Liver (tissue), 3 donors: ENCODE measurements around the gene DNM1L.

ENCODE experiments used
- ATF3 ChIP-seq: IDR thresholded peaks from 2 replicates; pipeline ENCODE4 v1.6.1; 2016; ENCODE audit warnings: antibody characterized with exemption
- EGR1 ChIP-seq, 2 donors: IDR thresholded peaks; 2 replicates each; pipeline ENCODE4 v1.6.1; 2016 to 2018; ENCODE audit warnings: antibody characterized with exemption in 2 of 2, low read depth in 2 of 2
- GABPA ChIP-seq, 2 donors: IDR thresholded peaks in 1 of 2; conservative IDR thresholded peaks in 1 of 2; 2 replicates each; pipeline ENCODE4 v1.6.1; 2016; ENCODE audit warnings: antibody characterized with exemption in 2 of 2, mild to moderate bottlenecking in 1 of 2, moderate library complexity in 1 of 2
- JUND ChIP-seq, 2 donors: IDR thresholded peaks; 2 replicates each; pipeline ENCODE4 v1.6.1; 2016; ENCODE audit warnings: antibody characterized with exemption in 2 of 2
- RAD21 ChIP-seq, 2 donors: IDR thresholded peaks; 2 replicates each; pipeline ENCODE4 v1.6.1; 2016; ENCODE audit warnings: antibody characterized with exemption in 2 of 2, mild to moderate bottlenecking in 2 of 2
- SP1 ChIP-seq: IDR thresholded peaks from 2 replicates; pipeline ENCODE4 v1.6.1; 2018; ENCODE audit warnings: antibody characterized with exemption, mild to moderate bottlenecking
- TAF1 ChIP-seq: conservative IDR thresholded peaks from 2 replicates; pipeline ENCODE4 v1.6.1; 2016; ENCODE audit warnings: antibody characterized with exemption, mild to moderate bottlenecking
- YY1 ChIP-seq: IDR thresholded peaks from 2 replicates; pipeline ENCODE4 v1.6.1; 2016; ENCODE audit warnings: antibody characterized with exemption, mild to moderate bottlenecking
- TF ChIP-seq, protein P1 (sequence below): fragments of 150-350 bp; IDR thresholded peaks from 2 replicates; pipeline ENCODE4 v1.5.1; 2017; ENCODE audit warnings: improper control_type of control experiment, low read depth, low read length; ENCODE audit not compliant: missing input control
- TF ChIP-seq, protein P2 (sequence below): IDR thresholded peaks from 2 replicates; pipeline ENCODE4 v1.6.1; 2016; ENCODE audit warnings: antibody characterized with exemption, mild to moderate bottlenecking
- TF ChIP-seq, protein P3 (sequence below): IDR thresholded peaks from 2 replicates; pipeline ENCODE4 v1.6.1; 2016; ENCODE audit warnings: antibody characterized with exemption
- TF ChIP-seq, protein P4 (sequence below): IDR thresholded peaks from 2 replicates; pipeline ENCODE4 v1.6.1; 2016; ENCODE audit warnings: antibody characterized with exemption
- donor health status: healthy.
- donor health status: healthy.

- TF ChIP-seq, protein P1, sequence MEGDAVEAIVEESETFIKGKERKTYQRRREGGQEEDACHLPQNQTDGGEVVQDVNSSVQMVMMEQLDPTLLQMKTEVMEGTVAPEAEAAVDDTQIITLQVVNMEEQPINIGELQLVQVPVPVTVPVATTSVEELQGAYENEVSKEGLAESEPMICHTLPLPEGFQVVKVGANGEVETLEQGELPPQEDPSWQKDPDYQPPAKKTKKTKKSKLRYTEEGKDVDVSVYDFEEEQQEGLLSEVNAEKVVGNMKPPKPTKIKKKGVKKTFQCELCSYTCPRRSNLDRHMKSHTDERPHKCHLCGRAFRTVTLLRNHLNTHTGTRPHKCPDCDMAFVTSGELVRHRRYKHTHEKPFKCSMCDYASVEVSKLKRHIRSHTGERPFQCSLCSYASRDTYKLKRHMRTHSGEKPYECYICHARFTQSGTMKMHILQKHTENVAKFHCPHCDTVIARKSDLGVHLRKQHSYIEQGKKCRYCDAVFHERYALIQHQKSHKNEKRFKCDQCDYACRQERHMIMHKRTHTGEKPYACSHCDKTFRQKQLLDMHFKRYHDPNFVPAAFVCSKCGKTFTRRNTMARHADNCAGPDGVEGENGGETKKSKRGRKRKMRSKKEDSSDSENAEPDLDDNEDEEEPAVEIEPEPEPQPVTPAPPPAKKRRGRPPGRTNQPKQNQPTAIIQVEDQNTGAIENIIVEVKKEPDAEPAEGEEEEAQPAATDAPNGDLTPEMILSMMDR = no peak
- TF ChIP-seq EGR1 (IDR thresholded peaks at IDR 0.05; ENCODE audit: low read depth in 2 of 2) (no peak), YY1 (no peak), JUND (IDR thresholded peaks at IDR 0.05) (no peak), SP1 (no peak), GABPA (IDR thresholded peaks at IDR 0.05 in 1 of 2, conservative IDR thresholded peaks at IDR 0.05 in 1 of 2) (no peak), RAD21 (IDR thresholded peaks at IDR 0.05) (no peak), TAF1 (no peak), ATF3 (no peak)
- TF ChIP-seq, protein P2, sequence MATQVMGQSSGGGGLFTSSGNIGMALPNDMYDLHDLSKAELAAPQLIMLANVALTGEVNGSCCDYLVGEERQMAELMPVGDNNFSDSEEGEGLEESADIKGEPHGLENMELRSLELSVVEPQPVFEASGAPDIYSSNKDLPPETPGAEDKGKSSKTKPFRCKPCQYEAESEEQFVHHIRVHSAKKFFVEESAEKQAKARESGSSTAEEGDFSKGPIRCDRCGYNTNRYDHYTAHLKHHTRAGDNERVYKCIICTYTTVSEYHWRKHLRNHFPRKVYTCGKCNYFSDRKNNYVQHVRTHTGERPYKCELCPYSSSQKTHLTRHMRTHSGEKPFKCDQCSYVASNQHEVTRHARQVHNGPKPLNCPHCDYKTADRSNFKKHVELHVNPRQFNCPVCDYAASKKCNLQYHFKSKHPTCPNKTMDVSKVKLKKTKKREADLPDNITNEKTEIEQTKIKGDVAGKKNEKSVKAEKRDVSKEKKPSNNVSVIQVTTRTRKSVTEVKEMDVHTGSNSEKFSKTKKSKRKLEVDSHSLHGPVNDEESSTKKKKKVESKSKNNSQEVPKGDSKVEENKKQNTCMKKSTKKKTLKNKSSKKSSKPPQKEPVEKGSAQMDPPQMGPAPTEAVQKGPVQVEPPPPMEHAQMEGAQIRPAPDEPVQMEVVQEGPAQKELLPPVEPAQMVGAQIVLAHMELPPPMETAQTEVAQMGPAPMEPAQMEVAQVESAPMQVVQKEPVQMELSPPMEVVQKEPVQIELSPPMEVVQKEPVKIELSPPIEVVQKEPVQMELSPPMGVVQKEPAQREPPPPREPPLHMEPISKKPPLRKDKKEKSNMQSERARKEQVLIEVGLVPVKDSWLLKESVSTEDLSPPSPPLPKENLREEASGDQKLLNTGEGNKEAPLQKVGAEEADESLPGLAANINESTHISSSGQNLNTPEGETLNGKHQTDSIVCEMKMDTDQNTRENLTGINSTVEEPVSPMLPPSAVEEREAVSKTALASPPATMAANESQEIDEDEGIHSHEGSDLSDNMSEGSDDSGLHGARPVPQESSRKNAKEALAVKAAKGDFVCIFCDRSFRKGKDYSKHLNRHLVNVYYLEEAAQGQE = no peak
- TF ChIP-seq, protein P3, sequence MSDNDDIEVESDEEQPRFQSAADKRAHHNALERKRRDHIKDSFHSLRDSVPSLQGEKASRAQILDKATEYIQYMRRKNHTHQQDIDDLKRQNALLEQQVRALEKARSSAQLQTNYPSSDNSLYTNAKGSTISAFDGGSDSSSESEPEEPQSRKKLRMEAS = no peak
- TF ChIP-seq, protein P4, sequence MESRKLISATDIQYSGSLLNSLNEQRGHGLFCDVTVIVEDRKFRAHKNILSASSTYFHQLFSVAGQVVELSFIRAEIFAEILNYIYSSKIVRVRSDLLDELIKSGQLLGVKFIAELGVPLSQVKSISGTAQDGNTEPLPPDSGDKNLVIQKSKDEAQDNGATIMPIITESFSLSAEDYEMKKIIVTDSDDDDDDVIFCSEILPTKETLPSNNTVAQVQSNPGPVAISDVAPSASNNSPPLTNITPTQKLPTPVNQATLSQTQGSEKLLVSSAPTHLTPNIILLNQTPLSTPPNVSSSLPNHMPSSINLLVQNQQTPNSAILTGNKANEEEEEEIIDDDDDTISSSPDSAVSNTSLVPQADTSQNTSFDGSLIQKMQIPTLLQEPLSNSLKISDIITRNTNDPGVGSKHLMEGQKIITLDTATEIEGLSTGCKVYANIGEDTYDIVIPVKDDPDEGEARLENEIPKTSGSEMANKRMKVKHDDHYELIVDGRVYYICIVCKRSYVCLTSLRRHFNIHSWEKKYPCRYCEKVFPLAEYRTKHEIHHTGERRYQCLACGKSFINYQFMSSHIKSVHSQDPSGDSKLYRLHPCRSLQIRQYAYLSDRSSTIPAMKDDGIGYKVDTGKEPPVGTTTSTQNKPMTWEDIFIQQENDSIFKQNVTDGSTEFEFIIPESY = no peak
These were observed 11.8 kb downstream of the DNM1L start for GRCh38 chr12:32690927-32691326.
